HepG2 (cell line): ENCODE results near the gene SLC35D3. TPM values are rescaled to one million over a fixed set of nuclear protein-coding genes. Genes with fewer than 3 reads are reported as not detected.

ENCODE experiments used
- JARID2 ChIP-seq: sonication (generic); formaldehyde crosslinking; IDR thresholded peaks from 2 replicates; pipeline ENCODE4 v1.8.1; 2023; ENCODE audit warnings: missing genetic modification reagents, inconsistent platforms; ENCODE audit not compliant: insufficient replicate concordance
- MIXL1 ChIP-seq: IDR thresholded peaks from 2 replicates; pipeline ENCODE4 v1.6.1; 2016
- TAF1 ChIP-seq: sonication (generic); formaldehyde crosslinking; IDR thresholded peaks from 2 replicates; pipeline ENCODE4 v1.4.0; 2020; ENCODE audit warnings: missing genetic modification reagents
- polyA plus RNA-seq, 8 experiments: library from polyadenylated mRNA; depleted of rRNA in 3 of 8; stranded (reverse) in 7 of 8; unstranded in 1 of 8; fragments of >200 nt; fragmentation: Illumina TruSeq in 4 of 8; extraction: Trizol in 4 of 8; gene quantifications; 2 replicates each; pipeline versions ENCODE4 v1.2.1 to v1.2.3, GENCODE V29; 2011 to 2016; ENCODE audit warnings: low read depth in 4 of 8, missing spikeins in 1 of 8, mixed read lengths in 1 of 8; ENCODE audit not compliant: insufficient read depth in 1 of 8
- total RNA-seq, 5 experiments: library from RNA; depleted of rRNA; stranded (reverse); fragments of >200 nt; fragmentation: Illumina TruSeq; extraction: Trizol; gene quantifications; 2 replicates each; pipeline ENCODE4 v1.2.3, GENCODE V29; 2016; ENCODE audit warnings: low read depth in 1 of 5
- TF ChIP-seq, protein P1 (sequence below): sonication (generic); formaldehyde crosslinking; IDR thresholded peaks from 2 replicates; pipeline ENCODE4 v1.5.1; 2020; ENCODE audit warnings: mild to moderate bottlenecking, missing genetic modification reagents
- TF ChIP-seq, protein P2 (sequence below): sonication (generic); formaldehyde crosslinking; IDR thresholded peaks from 2 replicates; pipeline ENCODE4 v1.5.0; 2020; ENCODE audit warnings: mild to moderate bottlenecking, missing genetic modification reagents, borderline replicate concordance

The SLC35D3 gene
- total and polyA plus RNA-seq, 2 of the 13 experiments (the other 11 are each of a cell fraction or from before 2014, with no cell fraction given), result not detected

- TF ChIP-seq, protein P1, sequence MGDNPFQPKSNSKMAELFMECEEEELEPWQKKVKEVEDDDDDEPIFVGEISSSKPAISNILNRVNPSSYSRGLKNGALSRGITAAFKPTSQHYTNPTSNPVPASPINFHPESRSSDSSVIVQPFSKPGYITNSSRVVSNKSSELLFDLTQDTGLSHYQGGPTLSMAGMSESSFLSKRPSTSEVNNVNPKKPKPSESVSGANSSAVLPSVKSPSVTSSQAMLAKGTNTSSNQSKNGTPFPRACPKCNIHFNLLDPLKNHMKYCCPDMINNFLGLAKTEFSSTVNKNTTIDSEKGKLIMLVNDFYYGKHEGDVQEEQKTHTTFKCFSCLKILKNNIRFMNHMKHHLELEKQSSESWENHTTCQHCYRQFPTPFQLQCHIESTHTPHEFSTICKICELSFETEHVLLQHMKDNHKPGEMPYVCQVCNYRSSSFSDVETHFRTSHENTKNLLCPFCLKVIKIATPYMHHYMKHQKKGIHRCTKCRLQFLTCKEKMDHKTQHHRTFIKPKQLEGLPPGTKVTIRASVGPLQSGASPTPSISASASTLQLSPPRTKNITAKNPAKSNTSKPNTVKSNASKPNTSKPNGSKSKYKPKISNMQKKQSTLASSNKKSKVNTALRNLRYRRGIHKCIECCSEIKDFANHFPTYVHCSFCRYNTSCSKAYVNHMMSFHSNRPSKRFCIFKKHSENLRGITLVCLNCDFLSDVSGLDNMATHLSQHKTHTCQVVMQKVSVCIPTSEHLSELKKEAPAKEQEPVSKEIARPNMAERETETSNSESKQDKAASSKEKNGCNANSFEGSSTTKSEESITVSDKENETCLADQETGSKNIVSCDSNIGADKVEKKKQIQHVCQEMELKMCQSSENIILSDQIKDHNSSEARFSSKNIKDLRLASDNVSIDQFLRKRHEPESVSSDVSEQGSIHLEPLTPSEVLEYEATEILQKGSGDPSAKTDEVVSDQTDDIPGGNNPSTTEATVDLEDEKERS, result no peak
- no peak for TF ChIP-seq JARID2
- no peak for TF ChIP-seq MIXL1 (CRISPR knock-in tag)
- no peak for TF ChIP-seq TAF1 (CRISPR knock-in tag)
- TF ChIP-seq, protein P2, sequence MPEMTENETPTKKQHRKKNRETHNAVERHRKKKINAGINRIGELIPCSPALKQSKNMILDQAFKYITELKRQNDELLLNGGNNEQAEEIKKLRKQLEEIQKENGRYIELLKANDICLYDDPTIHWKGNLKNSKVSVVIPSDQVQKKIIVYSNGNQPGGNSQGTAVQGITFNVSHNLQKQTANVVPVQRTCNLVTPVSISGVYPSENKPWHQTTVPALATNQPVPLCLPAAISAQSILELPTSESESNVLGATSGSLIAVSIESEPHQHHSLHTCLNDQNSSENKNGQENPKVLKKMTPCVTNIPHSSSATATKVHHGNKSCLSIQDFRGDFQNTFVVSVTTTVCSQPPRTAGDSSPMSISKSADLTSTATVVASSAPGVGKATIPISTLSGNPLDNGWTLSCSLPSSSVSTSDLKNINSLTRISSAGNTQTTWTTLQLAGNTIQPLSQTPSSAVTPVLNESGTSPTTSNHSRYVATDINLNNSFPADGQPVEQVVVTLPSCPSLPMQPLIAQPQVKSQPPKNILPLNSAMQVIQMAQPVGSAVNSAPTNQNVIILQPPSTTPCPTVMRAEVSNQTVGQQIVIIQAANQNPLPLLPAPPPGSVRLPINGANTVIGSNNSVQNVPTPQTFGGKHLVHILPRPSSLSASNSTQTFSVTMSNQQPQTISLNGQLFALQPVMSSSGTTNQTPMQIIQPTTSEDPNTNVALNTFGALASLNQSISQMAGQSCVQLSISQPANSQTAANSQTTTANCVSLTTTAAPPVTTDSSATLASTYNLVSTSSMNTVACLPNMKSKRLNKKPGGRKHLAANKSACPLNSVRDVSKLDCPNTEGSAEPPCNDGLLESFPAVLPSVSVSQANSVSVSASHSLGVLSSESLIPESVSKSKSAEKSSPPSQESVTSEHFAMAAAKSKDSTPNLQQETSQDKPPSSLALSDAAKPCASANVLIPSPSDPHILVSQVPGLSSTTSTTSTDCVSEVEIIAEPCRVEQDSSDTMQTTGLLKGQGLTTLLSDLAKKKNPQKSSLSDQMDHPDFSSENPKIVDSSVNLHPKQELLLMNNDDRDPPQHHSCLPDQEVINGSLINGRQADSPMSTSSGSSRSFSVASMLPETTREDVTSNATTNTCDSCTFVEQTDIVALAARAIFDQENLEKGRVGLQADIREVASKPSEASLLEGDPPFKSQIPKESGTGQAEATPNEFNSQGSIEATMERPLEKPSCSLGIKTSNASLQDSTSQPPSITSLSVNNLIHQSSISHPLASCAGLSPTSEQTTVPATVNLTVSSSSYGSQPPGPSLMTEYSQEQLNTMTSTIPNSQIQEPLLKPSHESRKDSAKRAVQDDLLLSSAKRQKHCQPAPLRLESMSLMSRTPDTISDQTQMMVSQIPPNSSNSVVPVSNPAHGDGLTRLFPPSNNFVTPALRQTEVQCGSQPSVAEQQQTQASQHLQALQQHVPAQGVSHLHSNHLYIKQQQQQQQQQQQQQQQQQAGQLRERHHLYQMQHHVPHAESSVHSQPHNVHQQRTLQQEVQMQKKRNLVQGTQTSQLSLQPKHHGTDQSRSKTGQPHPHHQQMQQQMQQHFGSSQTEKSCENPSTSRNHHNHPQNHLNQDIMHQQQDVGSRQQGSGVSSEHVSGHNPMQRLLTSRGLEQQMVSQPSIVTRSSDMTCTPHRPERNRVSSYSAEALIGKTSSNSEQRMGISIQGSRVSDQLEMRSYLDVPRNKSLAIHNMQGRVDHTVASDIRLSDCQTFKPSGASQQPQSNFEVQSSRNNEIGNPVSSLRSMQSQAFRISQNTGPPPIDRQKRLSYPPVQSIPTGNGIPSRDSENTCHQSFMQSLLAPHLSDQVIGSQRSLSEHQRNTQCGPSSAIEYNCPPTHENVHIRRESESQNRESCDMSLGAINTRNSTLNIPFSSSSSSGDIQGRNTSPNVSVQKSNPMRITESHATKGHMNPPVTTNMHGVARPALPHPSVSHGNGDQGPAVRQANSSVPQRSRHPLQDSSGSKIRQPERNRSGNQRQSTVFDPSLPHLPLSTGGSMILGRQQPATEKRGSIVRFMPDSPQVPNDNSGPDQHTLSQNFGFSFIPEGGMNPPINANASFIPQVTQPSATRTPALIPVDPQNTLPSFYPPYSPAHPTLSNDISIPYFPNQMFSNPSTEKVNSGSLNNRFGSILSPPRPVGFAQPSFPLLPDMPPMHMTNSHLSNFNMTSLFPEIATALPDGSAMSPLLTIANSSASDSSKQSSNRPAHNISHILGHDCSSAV, result no peak
These were observed 42.3 kb downstream of the SLC35D3 start (continued) for GRCh38 chr6:136964398-136964797.
